Measurements from ENCODE around the gene GKN2.
"Not testable (repeated sequence)": the region's sequence is repeated elsewhere in the genome, so short reads cannot be mapped to it uniquely, and the experiment has no call there.

Gene GKN2

GRCh38 chr2:68964282-68964681 lies 11.6 kb upstream of the GKN2 start:
- no peak for TF ChIP-seq CTCF (IDR thresholded peaks at IDR 0.05; ENCODE audit: low read depth, low read length)
- no peak for DNase-seq (ENCODE audit: extremely low read depth, low read depth)

- no peak for TF ChIP-seq CTCF (IDR thresholded peaks at IDR 0.05; ENCODE audit: low read depth, low read length)
- DNase-seq (ENCODE audit: extremely low read depth, low read depth), result no peak
Measured at GRCh38 chr2:68961380-68961779, 8.7 kb upstream of the GKN2 start.

- no peak for TF ChIP-seq CTCF (IDR thresholded peaks at IDR 0.05; ENCODE audit: low read depth, low read length)
- DNase-seq (ENCODE audit: extremely low read depth, low read depth), result no peak
Measured at GRCh38 chr2:68959001-68959400, 6.3 kb upstream of the GKN2 start.

- DNase-seq (ENCODE audit: extremely low read depth, low read depth), result not testable (repeated sequence)
Measured at GRCh38 chr2:68955432-68955831, 2.7 kb upstream of the GKN2 start.

- no peak for TF ChIP-seq CTCF (IDR thresholded peaks at IDR 0.05; ENCODE audit: low read depth, low read length)
- DNase-seq (ENCODE audit: extremely low read depth, low read depth), result no peak
Measured at GRCh38 chr2:68951899-68952298, 794 bp downstream of the GKN2 start.

GRCh38 chr2:68948710-68949109 lies 4.0 kb downstream of the GKN2 start:
- no peak for TF ChIP-seq CTCF (IDR thresholded peaks at IDR 0.05; ENCODE audit: low read depth, low read length)
- no peak for DNase-seq (ENCODE audit: extremely low read depth, low read depth)

- DNase-seq (ENCODE audit: extremely low read depth, low read depth), result no peak
- TF ChIP-seq CTCF (IDR thresholded peaks at IDR 0.05; ENCODE audit: low read depth, low read length), result no peak
Measured at GRCh38 chr2:68946117-68946516, 6.6 kb downstream of the GKN2 start.
